Endothelial cell of umbilical vein (primary cell): ENCODE results near the gene NECTIN4. TPM values are rescaled to one million over a fixed set of nuclear protein-coding genes. Genes with fewer than 3 reads are reported as not detected.

Experiments
- BruUV-seq: library from RNA; stranded (reverse); fragments of 400-500 nt; replicated peaks from 2 replicates; lab custom pipeline; 2021; lab: Mats Ljungman, UMichigan
- CTCF ChIA-PET: fragments of 300-600, 350-600 bp; sonication (Branson Sonifier 250); formaldehyde crosslinking; loops from one replicate; lab custom pipeline; 2021; ENCODE audit warnings: antibody characterized with exemption, inconsistent platforms; lab: Charles Lee
- POLR2A ChIA-PET: fragments of 300-600, 350-600 bp; sonication (Branson Sonifier 250); formaldehyde crosslinking; loops from one replicate; lab custom pipeline; 2021; ENCODE audit warnings: antibody characterized with exemption, inconsistent platforms; lab: Charles Lee
- DNase-seq: peaks from one replicate; pipeline ENCODE4 v3.0.0-alpha.2; 2011; ENCODE audit warnings: low read depth, low spot score
- FAIRE-seq: peaks from 2 replicates; lab custom pipeline; 2011; peaks lifted over from hg19 to GRCh38; lab: Jason Lieb, UNC
- H2AFZ ChIP-seq: 2 replicates; pipeline ENCODE4 v1.6.0; 2012; ENCODE audit warnings: low read depth, low read length, control low read depth, inconsistent platforms
- H3K27ac ChIP-seq: 2 replicates; pipeline ENCODE4 v1.5.1; 2011; ENCODE audit warnings: low read depth, mild to moderate bottlenecking, control low read depth, low read length, moderate library complexity; ENCODE audit not compliant: insufficient read depth
- H3K27me3 ChIP-seq, 2 experiments: 2 replicates each; pipeline versions ENCODE4 v1.6.0 to v1.6.1; 2011; ENCODE audit warnings: low read length in 2 of 2, mixed read lengths in 1 of 2; ENCODE audit not compliant: control insufficient read depth in 2 of 2, insufficient read depth in 2 of 2
- H3K36me3 ChIP-seq, 2 experiments: 2 replicates in 1 of 2; 3 replicates in 1 of 2; pipeline ENCODE4 v1.5.1; 2011; ENCODE audit warnings: low read length in 2 of 2, mild to moderate bottlenecking in 1 of 2, moderate library complexity in 1 of 2; ENCODE audit not compliant: control insufficient read depth in 2 of 2, insufficient read depth in 2 of 2; ENCODE audit errors: extremely low read depth in 1 of 2
- H3K4me1 ChIP-seq: 3 replicates; pipeline ENCODE4 v1.5.1; 2011; ENCODE audit warnings: mild to moderate bottlenecking, low read length; ENCODE audit not compliant: control insufficient read depth, insufficient read depth; ENCODE audit errors: extremely low read depth
- H3K4me2 ChIP-seq: 2 replicates; pipeline ENCODE4 v1.6.1; 2011; ENCODE audit warnings: low read length, control low read depth, mixed read lengths; ENCODE audit not compliant: insufficient read depth
- H3K4me3 ChIP-seq, 3 experiments: fragments of 200-600 bp in 1 of 3; sonication (generic), shearing (Covaris generic) in 1 of 3; replicated peaks in 1 of 3; 2 replicates each; pipeline ENCODE4 v1.5.1; 2011 to 2016; ENCODE audit warnings: control low read depth in 3 of 3, low read length in 3 of 3, mild to moderate bottlenecking in 2 of 3, inconsistent platforms in 1 of 3, low read depth in 1 of 3, moderate library complexity in 1 of 3; ENCODE audit not compliant: insufficient read depth in 1 of 3
- H3K79me2 ChIP-seq: 2 replicates; pipeline ENCODE4 v1.6.0; 2012; ENCODE audit warnings: low read length, inconsistent platforms; ENCODE audit not compliant: control insufficient read depth, insufficient read depth
- H3K9ac ChIP-seq: replicated peaks from 2 replicates; pipeline ENCODE3; 2011; ENCODE audit warnings: low read length, control low read depth; ENCODE audit not compliant: insufficient read depth; ENCODE audit errors: extremely low read depth
- H3K9me1 ChIP-seq: replicated peaks from 3 replicates; pipeline ENCODE4 v1.6.0; 2011; ENCODE audit warnings: mild to moderate bottlenecking, low read length; ENCODE audit not compliant: control insufficient read depth, insufficient read depth; ENCODE audit errors: extremely low read depth
- H3K9me3 ChIP-seq: replicated peaks from 2 replicates; pipeline ENCODE4 v1.5.1; 2012; ENCODE audit warnings: low read length, inconsistent platforms; ENCODE audit not compliant: control insufficient read depth, insufficient read depth
- H4K20me1 ChIP-seq: replicated peaks from 2 replicates; pipeline ENCODE3; 2011; ENCODE audit warnings: mild to moderate bottlenecking, low read length; ENCODE audit not compliant: control insufficient read depth, insufficient read depth; ENCODE audit errors: extremely low read depth
- CTCF ChIP-seq, 2 donors: IDR thresholded peaks; 1 replicate in 1 of 2; 2 replicates in 1 of 2; pipeline ENCODE4 v1.5.1; 2011; ENCODE audit warnings: low read length in 2 of 2, mild to moderate bottlenecking in 2 of 2, moderate library complexity in 2 of 2, control low read depth in 1 of 2, inconsistent platforms in 1 of 2, low read depth in 1 of 2; ENCODE audit not compliant: insufficient read depth in 1 of 2; ENCODE audit errors: extremely low read depth in 1 of 2
- EZH2 ChIP-seq: IDR thresholded peaks from 2 replicates; pipeline ENCODE4 v1.6.1; 2012; ENCODE audit warnings: borderline replicate concordance, low read depth, mild to moderate bottlenecking, moderate library complexity, low read length, inconsistent platforms; ENCODE audit not compliant: severe bottlenecking
- FOS ChIP-seq: IDR thresholded peaks from 2 replicates; pipeline ENCODE4 v1.6.1; 2011; ENCODE audit warnings: mild to moderate bottlenecking, low read length, moderate library complexity, borderline replicate concordance; ENCODE audit not compliant: insufficient read depth
- GATA2 ChIP-seq: IDR thresholded peaks from 2 replicates; pipeline ENCODE4 v1.7.0; 2011; ENCODE audit warnings: low read depth, mild to moderate bottlenecking, moderate library complexity, mixed read lengths, low read length; ENCODE audit not compliant: insufficient read length, insufficient read depth
- JUN ChIP-seq: IDR thresholded peaks from 2 replicates; pipeline ENCODE4 v1.6.1; 2011; ENCODE audit warnings: borderline replicate concordance, low read depth; ENCODE audit not compliant: insufficient read length, insufficient read depth
- MYC ChIP-seq: IDR thresholded peaks from one replicate; pipeline ENCODE4 v1.6.1; 2011; ENCODE audit warnings: mild to moderate bottlenecking, low read depth, low read length
- POLR2A ChIP-seq: IDR thresholded peaks from 2 replicates; pipeline ENCODE4 v1.6.1; 2012; ENCODE audit warnings: low read depth, mild to moderate bottlenecking, control low read depth, low read length
- POLR2AphosphoS5 ChIP-seq: IDR thresholded peaks from 2 replicates; pipeline ENCODE4 v1.6.1; 2012; ENCODE audit warnings: low read depth, mild to moderate bottlenecking, control low read depth, low read length, moderate library complexity; ENCODE audit not compliant: insufficient read depth
- dilution Hi-C: fragments of 300-500 bp; cut with MboI; formaldehyde crosslinking; loops from one replicate; pipeline ENCODE4 v1.15.0; 2019; ENCODE audit warnings: low sequenced_read_pairs; ENCODE audit not compliant: extremely low pct_ligation_motif_present
- intact Hi-C: fragments of 100-400 bp; cut with micrococcal nuclease; formaldehyde crosslinking; loops from one replicate; pipeline ENCODE4 v1.10.0; 2022
- polyA plus RNA-seq, 4 experiments: library from polyadenylated mRNA; depleted of rRNA in 3 of 4; stranded (reverse) in 3 of 4; unstranded in 1 of 4; fragments of >200 nt; gene quantifications; 2 replicates each; pipeline versions ENCODE4 v1.2.1 to v1.2.3, GENCODE V29; 2011 to 2012; ENCODE audit warnings: missing spikeins in 1 of 4
- total RNA-seq: library from RNA; stranded (reverse); gene quantifications from 2 replicates; pipeline ENCODE4 v1.2.3, GENCODE V29; 2021
- TF ChIP-seq, protein P1 (sequence below): IDR thresholded peaks from 2 replicates; pipeline ENCODE4 v1.6.1; 2011; ENCODE audit not compliant: insufficient read depth, insufficient read length

Gene NECTIN4
- total and polyA plus RNA-seq, 2 donors (not counting 3 experiments of a cell fraction or from before 2014, with no cell fraction given): 0.15 to 0.58 TPM

DNA sequence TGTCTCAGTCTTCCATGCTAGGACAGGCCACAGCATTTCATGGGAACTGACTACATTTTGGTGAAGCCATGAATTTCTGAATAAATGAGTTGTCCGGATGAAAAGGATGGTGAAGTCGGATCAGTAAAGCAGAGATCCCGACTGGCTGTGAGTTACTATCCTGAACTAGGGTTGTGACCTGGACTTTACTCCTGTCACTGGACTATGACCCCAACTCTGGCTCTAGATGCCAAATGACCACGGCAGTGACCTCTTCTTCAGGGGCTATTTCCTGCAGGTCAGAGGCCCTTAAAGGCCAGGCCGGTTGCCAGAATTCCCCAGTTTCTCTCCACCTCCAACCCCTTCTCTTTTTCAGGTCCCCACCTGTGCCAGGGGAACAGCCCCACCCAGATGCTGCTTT, 1.7 kb upstream of the NECTIN4 start:
- no peaks in the 10 kb centered on the region for H4K20me1 ChIP-seq
- ChIA-PET POLR2A (no interaction called here), CTCF (interaction anchor here (1.1 kb wide), 1 partner anchor 93 kb away, joined by 4 read pairs; no protein-coding TSS in a partner anchor)
- H3K9me3 ChIP-seq: no peaks in the 10 kb centered on the region
- H3K9me1 ChIP-seq: no peaks in the 10 kb centered on the region
- no peaks in the 10 kb centered on the region for H3K79me2 ChIP-seq
- no peak overlapping the region for H3K4me2 ChIP-seq
- TF ChIP-seq MYC (no peak), POLR2A (no peak), POLR2AphosphoS5 (no peak), CTCF (IDR thresholded peaks at IDR 0.05; ENCODE audit: extremely low read depth in 1 of 2, insufficient read depth in 1 of 2, low read depth in 1 of 2, low read length in 2 of 2) (no peak), GATA2 (no peak), FOS (no peak), EZH2 (no peak), JUN (no peak)
- TF ChIP-seq, protein P1, sequence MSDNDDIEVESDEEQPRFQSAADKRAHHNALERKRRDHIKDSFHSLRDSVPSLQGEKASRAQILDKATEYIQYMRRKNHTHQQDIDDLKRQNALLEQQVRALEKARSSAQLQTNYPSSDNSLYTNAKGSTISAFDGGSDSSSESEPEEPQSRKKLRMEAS: no peak
- no peak overlapping the region for H3K27ac ChIP-seq
- H2AFZ ChIP-seq: no peak overlapping the region
- H3K4me1 ChIP-seq: no peaks in the 10 kb centered on the region
- H3K36me3 ChIP-seq: no peaks in the 10 kb centered on the region
- DNase-seq (no peak), FAIRE-seq (no peak)
- no peak overlapping the region for H3K4me3 ChIP-seq
- no TSS peak for BruUV-seq
- H3K9ac ChIP-seq: no peak overlapping the region
- dilution Hi-C loops (no loop called here), intact Hi-C loops (no loop called here)
- H3K27me3 ChIP-seq: no peaks in the 10 kb centered on the region
